HEK293T (cell line): Measurements from ENCODE around the gene ERLIN1.

Experiments
- ARNT ChIP-seq: fragments of 450-650 bp; IDR thresholded peaks from 2 replicates; pipeline ENCODE4 v1.6.1; 2017; ENCODE audit warnings: mild to moderate bottlenecking
- BHLHE40 ChIP-seq: fragments of 450-650 bp; IDR thresholded peaks from 2 replicates; pipeline ENCODE4 v1.6.1; 2016; ENCODE audit warnings: mild to moderate bottlenecking, moderate library complexity, borderline replicate concordance
- FOXA1 ChIP-seq: fragments of 450-650 bp; IDR thresholded peaks from 2 replicates; pipeline ENCODE4 v1.6.1; 2016; ENCODE audit warnings: mild to moderate bottlenecking
- SP1 ChIP-seq: fragments of 450-650 bp; IDR thresholded peaks from 2 replicates; pipeline ENCODE4 v1.6.1; 2017
- TARDBP ChIP-seq: fragments of 450-650 bp; IDR thresholded peaks from 2 replicates; pipeline ENCODE4 v1.6.1; 2016
- ZNF384 ChIP-seq: fragments of 450-650 bp; IDR thresholded peaks from 2 replicates; pipeline ENCODE4 v1.6.1; 2016

DNA sequence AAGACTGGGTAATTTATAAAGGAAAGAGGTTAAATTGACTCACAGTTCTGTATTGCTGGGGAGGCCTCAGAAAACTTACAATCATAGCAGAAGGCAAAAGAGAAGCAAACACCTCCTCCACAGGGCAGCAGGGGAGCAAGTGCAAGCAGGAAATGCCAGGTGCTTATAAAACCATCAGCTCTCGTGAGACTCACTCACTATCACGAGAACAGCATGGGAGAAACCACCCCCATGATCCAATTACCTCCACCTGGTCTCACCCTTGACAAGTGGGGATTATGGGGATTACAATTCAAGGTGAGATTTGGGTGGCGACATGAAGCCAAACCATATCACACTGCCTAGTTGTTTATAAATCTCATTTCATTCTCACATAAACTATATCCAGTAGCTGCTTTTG lies 76.2 kb downstream of the ERLIN1 start:
- TF ChIP-seq ZNF384 (no peak), TARDBP (no peak), BHLHE40 (no peak), ARNT (no peak), SP1 (no peak), FOXA1 (no peak)
